Measurements from ENCODE around the gene E2F4. TPM values are rescaled to one million over a fixed set of nuclear protein-coding genes. Genes with fewer than 3 reads are reported as not detected.

The E2F4 gene
- total and polyA plus RNA-seq, 2 of the 13 experiments (the other 11 are each of a cell fraction or from before 2014, with no cell fraction given) = 84.8 to 91.2 TPM

DNA sequence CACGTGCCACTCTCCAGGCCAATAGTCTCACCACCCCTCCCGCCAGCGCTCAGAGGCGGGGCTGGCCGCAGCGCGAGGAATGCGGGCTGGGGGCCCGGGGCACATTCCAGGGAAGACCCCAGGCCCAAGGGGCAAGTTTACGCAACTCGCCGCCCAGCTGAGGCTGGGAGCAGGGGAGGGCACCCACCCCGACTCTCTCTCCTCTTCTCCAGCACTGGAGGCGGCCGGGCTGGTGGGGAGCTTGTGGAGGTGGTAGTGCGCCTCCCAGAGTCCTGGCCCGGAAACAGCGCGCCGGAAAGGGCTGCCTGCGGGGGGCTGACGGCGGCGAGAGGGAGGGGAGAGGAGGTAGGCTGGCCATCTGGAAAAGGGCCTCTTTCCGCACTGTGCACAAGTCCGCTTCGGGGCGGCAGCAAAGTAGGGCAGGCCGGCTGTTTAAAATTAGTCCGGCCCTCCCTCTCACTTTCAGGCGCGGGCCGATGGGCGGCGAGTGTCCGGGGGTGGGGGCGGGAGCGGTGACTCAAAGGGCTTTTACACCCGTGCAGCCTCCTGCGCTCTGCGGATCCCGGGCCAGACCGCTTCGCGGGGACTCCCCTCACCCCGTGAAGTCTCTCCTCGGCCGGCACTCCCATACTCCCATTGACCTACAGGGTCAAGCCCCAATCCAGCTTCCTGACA is 54.3 kb downstream of the E2F4 start (continued):
- TF ChIP-seq, protein P1, sequence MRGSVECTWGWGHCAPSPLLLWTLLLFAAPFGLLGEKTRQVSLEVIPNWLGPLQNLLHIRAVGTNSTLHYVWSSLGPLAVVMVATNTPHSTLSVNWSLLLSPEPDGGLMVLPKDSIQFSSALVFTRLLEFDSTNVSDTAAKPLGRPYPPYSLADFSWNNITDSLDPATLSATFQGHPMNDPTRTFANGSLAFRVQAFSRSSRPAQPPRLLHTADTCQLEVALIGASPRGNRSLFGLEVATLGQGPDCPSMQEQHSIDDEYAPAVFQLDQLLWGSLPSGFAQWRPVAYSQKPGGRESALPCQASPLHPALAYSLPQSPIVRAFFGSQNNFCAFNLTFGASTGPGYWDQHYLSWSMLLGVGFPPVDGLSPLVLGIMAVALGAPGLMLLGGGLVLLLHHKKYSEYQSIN (CRISPR knock-in tag; IDR thresholded peaks at IDR 0.05; ENCODE audit: borderline replicate concordance) = no peak
- TF ChIP-seq ZNF205 (CRISPR knock-in tag; IDR thresholded peaks at IDR 0.05) (peak; percentile 92), SMARCE1 (IDR thresholded peaks at IDR 0.05; ENCODE audit: borderline replicate concordance) (no peak), ZBTB42 (CRISPR knock-in tag; IDR thresholded peaks at IDR 0.05) (no peak), ZMYM3 (CRISPR knock-in tag; IDR thresholded peaks at IDR 0.05) (peak; percentile 53; the same call in 1 of the 2 replicates), SMAD9 (CRISPR knock-in tag; IDR thresholded peaks at IDR 0.05) (0 out of 2 replicates have a peak, but pooled peaks have one; percentile 35), ZNF225 (CRISPR knock-in tag; IDR thresholded peaks at IDR 0.05) (no peak; the same call in 1 of the 2 replicates), FLYWCH1 (CRISPR knock-in tag; IDR thresholded peaks at IDR 0.05) (peak; percentile 75; the same call in 1 of the 2 replicates), MAF1 (CRISPR knock-in tag; IDR thresholded peaks at IDR 0.05; ENCODE audit: borderline replicate concordance) (peak; percentile 82; the same call in 1 of the 2 replicates), KDM2A (CRISPR knock-in tag; IDR thresholded peaks at IDR 0.05; ENCODE audit: borderline replicate concordance, low read depth) (peak; percentile 95), ZNF772 (CRISPR knock-in tag; IDR thresholded peaks at IDR 0.05) (peak; percentile 99), PAX8 (CRISPR knock-in tag; IDR thresholded peaks at IDR 0.05; ENCODE audit: borderline replicate concordance) (no peak; the same call in 1 of the 2 replicates), ZNF878 (CRISPR knock-in tag; IDR thresholded peaks at IDR 0.05) (no peak), TEAD2 (CRISPR knock-in tag; IDR thresholded peaks at IDR 0.05) (peak; percentile 93), RARA (CRISPR knock-in tag; IDR thresholded peaks at IDR 0.05) (peak; percentile 70), MZF1 (CRISPR knock-in tag; IDR thresholded peaks at IDR 0.05; ENCODE audit: borderline replicate concordance) (peak; percentile 92; the same call in 1 of the 2 replicates), ZNF720 (CRISPR knock-in tag; IDR thresholded peaks at IDR 0.05) (no peak)
- TF ChIP-seq, protein P2, sequence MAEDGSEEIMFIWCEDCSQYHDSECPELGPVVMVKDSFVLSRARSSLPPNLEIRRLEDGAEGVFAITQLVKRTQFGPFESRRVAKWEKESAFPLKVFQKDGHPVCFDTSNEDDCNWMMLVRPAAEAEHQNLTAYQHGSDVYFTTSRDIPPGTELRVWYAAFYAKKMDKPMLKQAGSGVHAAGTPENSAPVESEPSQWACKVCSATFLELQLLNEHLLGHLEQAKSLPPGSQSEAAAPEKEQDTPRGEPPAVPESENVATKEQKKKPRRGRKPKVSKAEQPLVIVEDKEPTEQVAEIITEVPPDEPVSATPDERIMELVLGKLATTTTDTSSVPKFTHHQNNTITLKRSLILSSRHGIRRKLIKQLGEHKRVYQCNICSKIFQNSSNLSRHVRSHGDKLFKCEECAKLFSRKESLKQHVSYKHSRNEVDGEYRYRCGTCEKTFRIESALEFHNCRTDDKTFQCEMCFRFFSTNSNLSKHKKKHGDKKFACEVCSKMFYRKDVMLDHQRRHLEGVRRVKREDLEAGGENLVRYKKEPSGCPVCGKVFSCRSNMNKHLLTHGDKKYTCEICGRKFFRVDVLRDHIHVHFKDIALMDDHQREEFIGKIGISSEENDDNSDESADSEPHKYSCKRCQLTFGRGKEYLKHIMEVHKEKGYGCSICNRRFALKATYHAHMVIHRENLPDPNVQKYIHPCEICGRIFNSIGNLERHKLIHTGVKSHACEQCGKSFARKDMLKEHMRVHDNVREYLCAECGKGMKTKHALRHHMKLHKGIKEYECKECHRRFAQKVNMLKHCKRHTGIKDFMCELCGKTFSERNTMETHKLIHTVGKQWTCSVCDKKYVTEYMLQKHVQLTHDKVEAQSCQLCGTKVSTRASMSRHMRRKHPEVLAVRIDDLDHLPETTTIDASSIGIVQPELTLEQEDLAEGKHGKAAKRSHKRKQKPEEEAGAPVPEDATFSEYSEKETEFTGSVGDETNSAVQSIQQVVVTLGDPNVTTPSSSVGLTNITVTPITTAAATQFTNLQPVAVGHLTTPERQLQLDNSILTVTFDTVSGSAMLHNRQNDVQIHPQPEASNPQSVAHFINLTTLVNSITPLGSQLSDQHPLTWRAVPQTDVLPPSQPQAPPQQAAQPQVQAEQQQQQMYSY (CRISPR knock-in tag; IDR thresholded peaks at IDR 0.05) = no peak; the same call in 1 of the 2 replicates
- TF ChIP-seq, protein P3, sequence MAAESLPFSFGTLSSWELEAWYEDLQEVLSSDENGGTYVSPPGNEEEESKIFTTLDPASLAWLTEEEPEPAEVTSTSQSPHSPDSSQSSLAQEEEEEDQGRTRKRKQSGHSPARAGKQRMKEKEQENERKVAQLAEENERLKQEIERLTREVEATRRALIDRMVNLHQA (CRISPR knock-in tag; IDR thresholded peaks at IDR 0.05) = no peak
- TF ChIP-seq, protein P4, sequence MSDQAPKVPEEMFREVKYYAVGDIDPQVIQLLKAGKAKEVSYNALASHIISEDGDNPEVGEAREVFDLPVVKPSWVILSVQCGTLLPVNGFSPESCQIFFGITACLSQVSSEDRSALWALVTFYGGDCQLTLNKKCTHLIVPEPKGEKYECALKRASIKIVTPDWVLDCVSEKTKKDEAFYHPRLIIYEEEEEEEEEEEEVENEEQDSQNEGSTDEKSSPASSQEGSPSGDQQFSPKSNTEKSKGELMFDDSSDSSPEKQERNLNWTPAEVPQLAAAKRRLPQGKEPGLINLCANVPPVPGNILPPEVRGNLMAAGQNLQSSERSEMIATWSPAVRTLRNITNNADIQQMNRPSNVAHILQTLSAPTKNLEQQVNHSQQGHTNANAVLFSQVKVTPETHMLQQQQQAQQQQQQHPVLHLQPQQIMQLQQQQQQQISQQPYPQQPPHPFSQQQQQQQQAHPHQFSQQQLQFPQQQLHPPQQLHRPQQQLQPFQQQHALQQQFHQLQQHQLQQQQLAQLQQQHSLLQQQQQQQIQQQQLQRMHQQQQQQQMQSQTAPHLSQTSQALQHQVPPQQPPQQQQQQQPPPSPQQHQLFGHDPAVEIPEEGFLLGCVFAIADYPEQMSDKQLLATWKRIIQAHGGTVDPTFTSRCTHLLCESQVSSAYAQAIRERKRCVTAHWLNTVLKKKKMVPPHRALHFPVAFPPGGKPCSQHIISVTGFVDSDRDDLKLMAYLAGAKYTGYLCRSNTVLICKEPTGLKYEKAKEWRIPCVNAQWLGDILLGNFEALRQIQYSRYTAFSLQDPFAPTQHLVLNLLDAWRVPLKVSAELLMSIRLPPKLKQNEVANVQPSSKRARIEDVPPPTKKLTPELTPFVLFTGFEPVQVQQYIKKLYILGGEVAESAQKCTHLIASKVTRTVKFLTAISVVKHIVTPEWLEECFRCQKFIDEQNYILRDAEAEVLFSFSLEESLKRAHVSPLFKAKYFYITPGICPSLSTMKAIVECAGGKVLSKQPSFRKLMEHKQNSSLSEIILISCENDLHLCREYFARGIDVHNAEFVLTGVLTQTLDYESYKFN (CRISPR knock-in tag; conservative IDR thresholded peaks at IDR 0.05) = peak; percentile 96
- TF ChIP-seq, protein P5, sequence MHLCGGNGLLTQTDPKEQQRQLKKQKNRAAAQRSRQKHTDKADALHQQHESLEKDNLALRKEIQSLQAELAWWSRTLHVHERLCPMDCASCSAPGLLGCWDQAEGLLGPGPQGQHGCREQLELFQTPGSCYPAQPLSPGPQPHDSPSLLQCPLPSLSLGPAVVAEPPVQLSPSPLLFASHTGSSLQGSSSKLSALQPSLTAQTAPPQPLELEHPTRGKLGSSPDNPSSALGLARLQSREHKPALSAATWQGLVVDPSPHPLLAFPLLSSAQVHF (CRISPR knock-in tag; IDR thresholded peaks at IDR 0.05) = no peak; the same call in 1 of the 2 replicates
